ENCODE data around the gene ZNRF3.

GRCh38 chr22:28894807-28895206, 11.4 kb downstream of the ZNRF3 start:
- TF ChIP-seq GABPA (IDR thresholded peaks at IDR 0.05; ENCODE audit: low read depth): no peak
- no peak for TF ChIP-seq POLR2AphosphoS5 (IDR thresholded peaks at IDR 0.05; ENCODE audit: low read depth, low read length)
- no peak for TF ChIP-seq JUND (IDR thresholded peaks at IDR 0.05)
- TF ChIP-seq CTCF (IDR thresholded peaks at IDR 0.05): no peak
- no peak for TF ChIP-seq SMC3 (IDR thresholded peaks at IDR 0.05; ENCODE audit: low read depth, low read length)
- TF ChIP-seq FOSL2 (IDR thresholded peaks at IDR 0.05; ENCODE audit: borderline replicate concordance, low read depth): no peak
- TF ChIP-seq MAX (IDR thresholded peaks at IDR 0.05; ENCODE audit: low read depth): no peak
- TF ChIP-seq SIN3A (IDR thresholded peaks at IDR 0.05; ENCODE audit: borderline replicate concordance, low read depth, low read length): no peak
- no peak for TF ChIP-seq EP300 (IDR thresholded peaks at IDR 0.05; ENCODE audit: borderline replicate concordance in 1 of 2, low read depth in 1 of 2, low read length in 1 of 2)
- TF ChIP-seq TAF1 (IDR thresholded peaks at IDR 0.05; ENCODE audit: borderline replicate concordance, low read depth, low read length): no peak
- no peak for TF ChIP-seq USF1 (IDR thresholded peaks at IDR 0.05; ENCODE audit: borderline replicate concordance, low read depth)
- no peak for TF ChIP-seq CHD2 (IDR thresholded peaks at IDR 0.05; ENCODE audit: low read length, partially characterized antibody)
- TF ChIP-seq EZH2phosphoT487 (IDR thresholded peaks at IDR 0.05; ENCODE audit: borderline replicate concordance, low read depth): no peak
- TF ChIP-seq TCF12 (IDR thresholded peaks at IDR 0.05): no peak

All from SK-N-SH (cell line).